ENCODE results near the gene PARD6B.

The PARD6B gene

DNA sequence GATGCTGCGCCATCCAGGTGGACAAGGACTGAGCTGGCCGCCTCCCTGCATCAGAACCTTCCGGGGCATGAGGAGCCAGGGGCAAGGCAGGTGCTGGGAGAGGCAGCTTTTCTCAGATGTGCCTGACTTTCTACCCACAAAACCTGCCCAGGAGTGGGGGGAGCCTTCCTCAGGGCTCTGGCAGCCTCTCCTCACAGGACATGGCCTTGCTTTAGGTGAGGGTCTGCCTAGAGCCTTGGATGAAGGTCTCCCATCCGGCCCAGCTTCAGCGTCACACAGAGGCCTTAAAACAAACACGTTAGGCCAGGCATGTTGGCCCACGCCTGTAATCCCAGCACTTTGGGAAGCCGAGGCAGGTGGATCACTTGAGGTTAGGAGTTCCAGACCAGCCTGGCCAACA, 70.9 kb downstream of the PARD6B start:
- DNase-seq, result no peak

DNA sequence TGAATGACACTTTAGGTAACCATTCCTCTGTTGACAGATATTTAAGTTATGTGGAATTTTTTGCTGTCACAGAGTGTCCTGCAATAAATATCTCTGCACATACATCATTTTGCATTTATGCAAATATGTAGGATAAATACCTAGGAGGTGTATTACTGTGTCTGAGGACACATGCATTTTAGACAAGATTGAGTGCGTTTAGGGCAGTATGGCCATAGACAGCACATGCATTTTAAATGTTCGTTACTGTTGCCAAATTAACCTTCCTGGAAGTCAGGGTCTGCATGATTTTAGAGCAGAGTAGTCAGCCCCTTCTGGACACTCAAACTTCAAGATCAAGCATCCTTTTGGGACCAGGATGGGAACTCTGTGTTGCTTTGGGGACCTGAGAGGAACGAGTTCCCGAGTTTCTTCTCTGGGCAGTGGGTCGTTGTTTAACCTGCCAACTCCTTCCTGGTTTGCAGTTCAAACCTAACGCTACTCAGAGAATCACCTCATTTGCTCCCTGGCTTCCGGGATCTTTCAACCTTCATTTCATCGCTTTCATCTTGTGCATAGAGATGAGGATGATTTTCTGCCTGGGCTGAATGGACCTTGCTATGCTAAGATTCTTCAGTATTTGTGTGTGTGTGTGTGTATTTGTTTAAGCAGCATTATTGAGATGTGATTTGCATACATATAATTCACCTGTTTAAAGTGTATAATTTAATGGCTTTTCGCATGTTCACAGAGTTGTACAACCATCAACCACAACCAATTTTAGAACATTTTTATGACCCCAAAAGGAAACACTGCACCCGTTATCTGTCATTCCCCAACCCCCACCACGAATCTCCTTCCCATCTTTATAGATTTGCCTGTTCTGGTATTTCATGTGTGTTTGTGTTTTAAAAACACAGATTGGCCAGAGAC, 73.3 kb downstream of the PARD6B start:
- peak; percentile 16 for DNase-seq

DNA sequence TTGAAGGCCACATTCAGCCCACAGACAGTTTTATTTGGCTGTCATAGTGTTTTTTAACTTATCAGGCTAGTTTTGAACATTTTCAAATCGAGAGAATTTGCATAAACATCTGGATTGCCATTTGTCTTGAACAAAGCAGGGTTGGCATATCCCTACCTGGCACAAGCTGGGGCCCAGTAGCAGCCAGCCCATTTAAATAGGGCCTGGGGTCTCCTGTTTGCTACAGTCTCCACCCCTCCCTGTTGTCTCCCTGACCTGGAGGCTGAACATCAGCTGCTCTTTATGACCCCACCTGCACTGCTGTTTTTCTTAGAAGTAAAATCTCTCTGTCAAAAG, 73.9 kb downstream of the PARD6B start:
- DNase-seq, result no peak

DNA sequence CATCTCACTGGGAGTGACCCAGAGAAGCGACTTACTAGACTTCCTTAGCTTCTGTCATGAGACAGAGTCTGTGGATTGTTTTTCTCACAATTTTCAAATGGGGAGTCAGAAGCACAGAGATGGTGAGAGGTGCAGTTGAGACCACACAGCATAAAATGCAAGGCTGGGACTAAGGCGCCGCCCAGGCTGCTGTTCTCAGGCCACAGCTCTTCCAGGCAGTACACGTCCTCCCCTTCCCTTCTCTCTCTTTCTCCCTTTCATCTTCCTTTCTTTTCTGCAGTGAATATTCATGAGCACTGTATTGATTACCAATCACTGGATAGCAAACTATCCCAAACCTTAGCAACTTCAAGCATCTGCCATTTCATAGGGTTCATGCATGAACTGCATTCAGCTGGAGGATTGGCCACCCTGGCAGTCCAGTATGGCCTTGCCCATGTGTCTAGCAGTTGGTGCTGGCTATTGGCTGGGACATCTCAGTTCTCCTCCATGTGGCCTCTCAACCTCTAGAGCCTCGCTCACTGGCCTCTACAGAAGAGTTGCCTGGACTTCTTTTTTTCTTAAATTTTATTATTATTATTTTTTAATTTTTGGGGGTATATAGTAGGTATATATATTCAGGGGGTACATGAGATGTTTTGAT, 74.9 kb downstream of the PARD6B start:
- DNase-seq, result no peak

Data from activated gamma-delta T cell treated with Interleukin-2 at 50 U/mL for 16 hours (primary cell).